SK-N-SH treated with all-trans-retinoic acid at 6 μM for 48 hours (cell line): ENCODE data around the gene SIAH2.

Source experiments
- ARNTL ChIP-seq: fragments of 450-650 bp; formaldehyde crosslinking; IDR thresholded peaks from 2 replicates; pipeline ENCODE4 v1.5.0; 2020; ENCODE audit warnings: low read depth, mild to moderate bottlenecking, moderate library complexity, borderline replicate concordance
- TOX ChIP-seq: fragments of 250-450 bp; sonication (Bioruptor Pico); IDR thresholded peaks from 2 replicates; pipeline ENCODE4 v1.8.0; 2021; ENCODE audit warnings: mild to moderate bottlenecking, moderate library complexity, borderline replicate concordance
- TSHZ2 ChIP-seq: fragments of 250-450 bp; sonication (Bioruptor Pico); IDR thresholded peaks from 2 replicates; pipeline ENCODE4 v1.5.0; 2020; ENCODE audit warnings: mild to moderate bottlenecking, moderate library complexity
- ZNF565 ChIP-seq: fragments of 450-650 bp; formaldehyde crosslinking; conservative IDR thresholded peaks from 2 replicates; pipeline ENCODE4 v1.5.0; 2020; ENCODE audit warnings: low read depth, mild to moderate bottlenecking, moderate library complexity
- TF ChIP-seq, protein P1 (sequence below): fragments of 250-450 bp; sonication (Bioruptor Pico); IDR thresholded peaks from 2 replicates; pipeline ENCODE4 v1.8.0; 2020; ENCODE audit warnings: mild to moderate bottlenecking, moderate library complexity, borderline replicate concordance
- TF ChIP-seq, protein P2 (sequence below): fragments of 250-450 bp; sonication (Bioruptor Pico); IDR thresholded peaks from 2 replicates; pipeline ENCODE4 v1.5.1; 2020; ENCODE audit warnings: low read depth, mild to moderate bottlenecking, moderate library complexity

DNA sequence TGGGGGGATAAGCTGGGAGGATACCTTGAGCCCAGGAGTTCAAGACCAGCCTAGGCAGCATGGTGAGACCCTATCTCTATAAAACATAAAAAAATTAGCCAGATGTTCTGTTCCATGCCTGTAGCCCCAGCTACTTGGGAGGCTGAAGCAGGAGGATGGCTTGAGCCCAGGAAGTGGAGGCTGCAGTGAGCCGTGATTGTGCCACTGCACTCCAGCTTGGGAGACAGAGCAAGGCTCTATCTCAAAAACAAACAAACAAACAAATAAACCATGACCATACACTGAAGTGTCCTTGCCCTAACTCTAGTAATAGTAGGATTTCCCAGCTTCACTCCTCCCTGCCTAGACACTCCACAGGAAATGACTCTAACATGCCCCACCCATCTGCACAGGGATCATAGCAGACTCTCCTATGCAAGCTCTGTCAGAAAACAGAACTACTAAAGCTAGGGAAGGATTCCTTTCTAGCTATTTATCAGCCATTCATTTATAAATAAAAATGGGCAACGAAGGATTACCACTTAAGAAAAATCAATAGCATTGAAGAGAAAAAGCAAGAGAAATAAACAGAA lies 63.8 kb downstream of the SIAH2 start:
- TF ChIP-seq, protein P1, sequence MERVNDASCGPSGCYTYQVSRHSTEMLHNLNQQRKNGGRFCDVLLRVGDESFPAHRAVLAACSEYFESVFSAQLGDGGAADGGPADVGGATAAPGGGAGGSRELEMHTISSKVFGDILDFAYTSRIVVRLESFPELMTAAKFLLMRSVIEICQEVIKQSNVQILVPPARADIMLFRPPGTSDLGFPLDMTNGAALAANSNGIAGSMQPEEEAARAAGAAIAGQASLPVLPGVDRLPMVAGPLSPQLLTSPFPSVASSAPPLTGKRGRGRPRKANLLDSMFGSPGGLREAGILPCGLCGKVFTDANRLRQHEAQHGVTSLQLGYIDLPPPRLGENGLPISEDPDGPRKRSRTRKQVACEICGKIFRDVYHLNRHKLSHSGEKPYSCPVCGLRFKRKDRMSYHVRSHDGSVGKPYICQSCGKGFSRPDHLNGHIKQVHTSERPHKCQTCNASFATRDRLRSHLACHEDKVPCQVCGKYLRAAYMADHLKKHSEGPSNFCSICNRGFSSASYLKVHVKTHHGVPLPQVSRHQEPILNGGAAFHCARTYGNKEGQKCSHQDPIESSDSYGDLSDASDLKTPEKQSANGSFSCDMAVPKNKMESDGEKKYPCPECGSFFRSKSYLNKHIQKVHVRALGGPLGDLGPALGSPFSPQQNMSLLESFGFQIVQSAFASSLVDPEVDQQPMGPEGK (CRISPR knock-in tag): no peak
- TF ChIP-seq, protein P2, sequence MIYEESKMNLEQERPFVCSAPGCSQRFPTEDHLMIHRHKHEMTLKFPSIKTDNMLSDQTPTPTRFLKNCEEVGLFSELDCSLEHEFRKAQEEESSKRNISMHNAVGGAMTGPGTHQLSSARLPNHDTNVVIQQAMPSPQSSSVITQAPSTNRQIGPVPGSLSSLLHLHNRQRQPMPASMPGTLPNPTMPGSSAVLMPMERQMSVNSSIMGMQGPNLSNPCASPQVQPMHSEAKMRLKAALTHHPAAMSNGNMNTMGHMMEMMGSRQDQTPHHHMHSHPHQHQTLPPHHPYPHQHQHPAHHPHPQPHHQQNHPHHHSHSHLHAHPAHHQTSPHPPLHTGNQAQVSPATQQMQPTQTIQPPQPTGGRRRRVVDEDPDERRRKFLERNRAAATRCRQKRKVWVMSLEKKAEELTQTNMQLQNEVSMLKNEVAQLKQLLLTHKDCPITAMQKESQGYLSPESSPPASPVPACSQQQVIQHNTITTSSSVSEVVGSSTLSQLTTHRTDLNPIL (CRISPR knock-in tag): no peak
- TF ChIP-seq TOX (no peak), ZNF565 (CRISPR knock-in tag) (no peak), TSHZ2 (CRISPR knock-in tag) (no peak), ARNTL (CRISPR knock-in tag) (no peak)
